ENCODE measurements around the gene SLC25A23.
"Not testable (repeated sequence)": the region's sequence is repeated elsewhere in the genome, so short reads cannot be mapped to it uniquely, and the experiment has no call there.

The SLC25A23 gene

DNA sequence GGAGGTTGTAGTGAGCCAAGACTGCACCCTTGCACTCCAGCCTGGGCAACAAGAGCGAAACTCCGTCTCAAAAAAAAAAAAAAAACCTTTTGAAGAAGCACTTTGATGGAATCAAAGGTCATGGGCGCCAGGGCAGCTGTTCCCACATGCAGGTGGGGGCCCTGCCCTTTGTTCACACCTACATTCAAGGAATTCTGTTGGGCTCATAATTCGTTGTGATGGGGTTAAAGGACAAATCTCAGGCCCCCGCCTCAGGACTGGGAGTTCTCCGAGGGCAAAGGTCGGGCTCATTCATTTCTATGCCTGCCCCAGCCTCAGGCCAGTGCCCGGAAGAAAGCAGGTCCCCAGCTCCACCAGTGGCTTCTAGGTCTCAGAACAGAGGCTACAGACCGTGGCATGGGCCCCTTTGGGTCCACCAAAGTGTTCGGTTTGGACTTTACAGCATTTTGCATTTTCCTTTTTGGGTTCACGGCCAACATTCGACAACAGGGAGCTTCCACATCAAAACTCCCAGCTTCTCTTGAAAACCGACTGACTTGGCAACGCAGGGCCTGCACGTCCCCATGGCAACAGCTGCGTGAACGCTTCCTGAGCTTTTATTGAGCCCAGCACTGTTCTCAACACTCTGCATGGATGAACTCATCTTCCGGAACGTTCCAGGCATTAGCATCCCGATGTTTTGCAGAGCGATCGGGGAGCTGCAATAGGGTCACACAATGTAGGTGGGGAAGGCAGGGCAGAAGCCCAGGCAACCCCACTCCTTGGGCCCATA lies 56.6 kb downstream of the SLC25A23 start:
- Histone ChIP-seq H3K4me3 (ENCODE audit: low read length) (no peak overlapping the region), H3K9ac (ENCODE audit: low read length) (no peak overlapping the region), H3K27me3 (replicated peaks; ENCODE audit: control insufficient read depth, insufficient read depth, low read length) (no peaks in the 10 kb centered on the region), H3K36me3 (ENCODE audit: control insufficient read depth, insufficient read depth, low read length, severe bottlenecking) (no peaks in the 10 kb centered on the region), H3K9me3 (ENCODE audit: control insufficient read depth, low read length) (no peaks in the 10 kb centered on the region), H3K4me1 (ENCODE audit: control insufficient read depth, insufficient read depth, low read length) (no peaks in the 10 kb centered on the region)
- peak; percentile 47 for DNase-seq (ENCODE audit: low read depth)

DNA sequence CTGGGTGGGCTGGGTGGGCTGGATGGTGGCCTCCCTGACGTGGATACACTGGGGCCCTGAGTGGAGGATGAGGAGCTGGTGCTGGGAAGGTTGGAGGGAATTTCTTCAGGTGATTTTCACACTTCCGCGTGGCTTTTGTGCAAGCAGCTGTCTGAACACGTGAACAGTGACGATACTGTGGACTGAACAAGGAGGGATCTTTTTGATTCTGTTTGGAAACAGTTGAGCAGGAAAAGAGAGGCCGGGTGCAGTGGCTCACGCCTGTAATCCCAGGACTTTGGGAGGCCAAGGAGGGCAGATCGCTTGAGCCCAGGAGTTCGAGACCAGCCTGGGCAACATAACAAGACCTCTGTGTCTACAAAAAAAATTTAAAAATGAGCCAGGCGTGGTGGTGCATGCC lies 57.5 kb downstream of the SLC25A23 start:
- Histone ChIP-seq H3K9me3 (ENCODE audit: control insufficient read depth, low read length) (no peaks in the 10 kb centered on the region), H3K27me3 (replicated peaks; ENCODE audit: control insufficient read depth, insufficient read depth, low read length) (no peaks in the 10 kb centered on the region), H3K9ac (ENCODE audit: low read length) (no peak overlapping the region), H3K4me1 (ENCODE audit: control insufficient read depth, insufficient read depth, low read length) (no peaks in the 10 kb centered on the region), H3K36me3 (ENCODE audit: control insufficient read depth, insufficient read depth, low read length, severe bottlenecking) (no peaks in the 10 kb centered on the region), H3K4me3 (ENCODE audit: low read length) (no peak overlapping the region)
- DNase-seq (ENCODE audit: low read depth) = no peak

DNA sequence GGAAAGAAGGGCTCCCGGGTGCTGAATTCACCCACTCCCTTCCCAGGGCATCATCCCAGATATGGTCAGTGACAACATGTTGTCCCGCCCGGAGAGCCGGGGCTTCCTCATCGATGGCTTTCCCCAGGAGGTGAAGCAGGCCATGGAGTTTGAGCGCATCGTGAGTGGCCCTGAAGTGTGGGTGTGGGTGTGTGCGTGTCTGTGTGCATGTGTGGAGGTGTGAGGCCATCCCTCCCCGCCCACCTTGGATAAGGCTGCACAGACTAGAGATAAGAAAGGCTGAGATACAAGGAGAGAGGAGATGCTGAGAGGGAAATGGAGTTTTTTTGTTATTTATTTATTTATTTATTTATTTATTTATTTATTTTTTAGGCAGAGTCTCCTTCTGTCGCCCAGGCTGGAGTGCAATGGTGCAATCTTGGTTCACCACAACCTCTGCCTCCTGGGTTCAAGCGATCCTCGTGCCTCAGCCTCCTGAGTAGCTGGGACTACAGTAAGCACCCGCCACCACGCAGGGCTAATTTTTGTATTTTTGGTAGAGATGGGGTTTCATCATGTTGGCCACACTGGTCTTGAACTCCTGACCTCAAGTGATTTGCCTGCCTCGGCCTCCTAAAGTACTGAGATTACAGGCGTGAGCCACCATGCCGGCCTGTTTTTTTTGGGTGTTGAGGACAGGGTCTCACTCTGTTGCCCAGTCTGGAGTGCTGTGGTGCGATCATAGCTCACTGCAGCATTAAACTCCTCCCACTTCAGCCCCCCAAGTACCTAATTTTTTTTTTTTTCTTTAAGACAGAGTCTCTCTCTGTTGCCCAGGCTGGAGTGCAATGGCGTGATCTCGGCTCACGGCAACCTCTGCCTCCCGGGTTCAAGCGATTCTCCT lies 59.3 kb downstream of the SLC25A23 start:
- not testable (repeated sequence) for H3K9ac ChIP-seq (ENCODE audit: low read length); H3K27me3 ChIP-seq (replicated peaks; ENCODE audit: control insufficient read depth, insufficient read depth, low read length); H3K4me3 ChIP-seq (ENCODE audit: low read length); DNase-seq (ENCODE audit: low read depth); H3K36me3 ChIP-seq (ENCODE audit: control insufficient read depth, insufficient read depth, low read length, severe bottlenecking); H3K4me1 ChIP-seq (ENCODE audit: control insufficient read depth, insufficient read depth, low read length); H3K9me3 ChIP-seq (ENCODE audit: control insufficient read depth, low read length)

DNA sequence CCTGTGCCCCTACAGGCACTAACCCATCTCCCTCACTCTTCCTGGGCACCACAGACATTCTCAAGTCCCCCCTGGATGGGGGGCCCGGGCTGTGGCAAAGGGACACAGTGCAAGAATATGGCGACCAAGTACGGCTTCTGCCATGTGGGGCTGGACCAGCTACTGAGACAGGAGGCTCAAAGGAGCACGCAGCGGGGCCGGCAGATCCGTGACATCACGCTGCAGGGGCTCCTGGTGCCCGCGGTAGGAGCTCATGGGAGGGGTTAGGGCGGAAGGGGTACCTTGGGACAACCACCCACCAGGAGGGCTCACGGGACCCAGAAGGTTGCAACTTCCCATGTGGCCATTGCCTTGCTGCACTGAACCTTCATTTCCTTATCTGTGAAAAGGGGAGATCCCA lies 63.3 kb downstream of the SLC25A23 start:
- H3K9me3 ChIP-seq (ENCODE audit: control insufficient read depth, low read length) = no peaks in the 10 kb centered on the region
- H3K4me3 ChIP-seq (ENCODE audit: low read length) = no peak overlapping the region
- no peaks in the 10 kb centered on the region for H3K27me3 ChIP-seq (replicated peaks; ENCODE audit: control insufficient read depth, insufficient read depth, low read length)
- H3K4me1 ChIP-seq (ENCODE audit: control insufficient read depth, insufficient read depth, low read length) = peaks cover 7% of the 10 kb centered on the region
- no peaks in the 10 kb centered on the region for H3K36me3 ChIP-seq (ENCODE audit: control insufficient read depth, insufficient read depth, low read length, severe bottlenecking)
- no peak for DNase-seq (ENCODE audit: low read depth)
- H3K9ac ChIP-seq (ENCODE audit: low read length) = no peak overlapping the region

GRCh38 chr19:6394831-6395230 lies 64.8 kb downstream of the SLC25A23 start:
- DNase-seq (ENCODE audit: low read depth) = no peak
- no peak overlapping the region for H3K9ac ChIP-seq (ENCODE audit: low read length)
- peaks cover 2% of the 10 kb centered on the region for H3K36me3 ChIP-seq (ENCODE audit: control insufficient read depth, insufficient read depth, low read length, severe bottlenecking)
- peaks cover 7% of the 10 kb centered on the region for H3K4me1 ChIP-seq (ENCODE audit: control insufficient read depth, insufficient read depth, low read length)
- H3K4me3 ChIP-seq (ENCODE audit: low read length) = no peak overlapping the region
- no peaks in the 10 kb centered on the region for H3K9me3 ChIP-seq (ENCODE audit: control insufficient read depth, low read length)
- no peaks in the 10 kb centered on the region for H3K27me3 ChIP-seq (replicated peaks; ENCODE audit: control insufficient read depth, insufficient read depth, low read length)

GRCh38 chr19:6393983-6394412 lies 65.6 kb downstream of the SLC25A23 start:
- H3K27me3 ChIP-seq (replicated peaks; ENCODE audit: control insufficient read depth, insufficient read depth, low read length) = no peaks in the 10 kb centered on the region
- peaks cover 10% of the 10 kb centered on the region for H3K36me3 ChIP-seq (ENCODE audit: control insufficient read depth, insufficient read depth, low read length, severe bottlenecking)
- H3K9ac ChIP-seq (ENCODE audit: low read length) = peak overlapping the region; percentile 99
- H3K9me3 ChIP-seq (ENCODE audit: control insufficient read depth, low read length) = no peaks in the 10 kb centered on the region
- H3K4me1 ChIP-seq (ENCODE audit: control insufficient read depth, insufficient read depth, low read length) = peaks cover 7% of the 10 kb centered on the region
- DNase-seq (ENCODE audit: low read depth) = no peak
- H3K4me3 ChIP-seq (ENCODE audit: low read length) = peak overlapping the region; percentile 90

- Histone ChIP-seq H3K9ac (ENCODE audit: low read length) (peak within 1 kb of the TSS; percentile 99), H3K4me1 (ENCODE audit: control insufficient read depth, insufficient read depth, low read length) (peaks cover 7% of the 10 kb centered on the region), H3K27me3 (replicated peaks; ENCODE audit: control insufficient read depth, insufficient read depth, low read length) (no peaks in the 10 kb centered on the region), H3K9me3 (ENCODE audit: control insufficient read depth, low read length) (no peaks in the 10 kb centered on the region), H3K36me3 (ENCODE audit: control insufficient read depth, insufficient read depth, low read length, severe bottlenecking) (peaks cover 16% of the 10 kb centered on the region), H3K4me3 (ENCODE audit: low read length) (peak within 1 kb of the TSS; percentile 90)
- DNase-seq (ENCODE audit: low read depth) = peak; percentile 99
Measured at GRCh38 chr19:6393074-6393982, 66.3 kb downstream of the SLC25A23 start, which contains the start of gene GTF2F1. Gene GTF2F1 (minus strand): TSS chr19:6393164. CDS start chr19:6392995, 169 bp downstream.

DNA sequence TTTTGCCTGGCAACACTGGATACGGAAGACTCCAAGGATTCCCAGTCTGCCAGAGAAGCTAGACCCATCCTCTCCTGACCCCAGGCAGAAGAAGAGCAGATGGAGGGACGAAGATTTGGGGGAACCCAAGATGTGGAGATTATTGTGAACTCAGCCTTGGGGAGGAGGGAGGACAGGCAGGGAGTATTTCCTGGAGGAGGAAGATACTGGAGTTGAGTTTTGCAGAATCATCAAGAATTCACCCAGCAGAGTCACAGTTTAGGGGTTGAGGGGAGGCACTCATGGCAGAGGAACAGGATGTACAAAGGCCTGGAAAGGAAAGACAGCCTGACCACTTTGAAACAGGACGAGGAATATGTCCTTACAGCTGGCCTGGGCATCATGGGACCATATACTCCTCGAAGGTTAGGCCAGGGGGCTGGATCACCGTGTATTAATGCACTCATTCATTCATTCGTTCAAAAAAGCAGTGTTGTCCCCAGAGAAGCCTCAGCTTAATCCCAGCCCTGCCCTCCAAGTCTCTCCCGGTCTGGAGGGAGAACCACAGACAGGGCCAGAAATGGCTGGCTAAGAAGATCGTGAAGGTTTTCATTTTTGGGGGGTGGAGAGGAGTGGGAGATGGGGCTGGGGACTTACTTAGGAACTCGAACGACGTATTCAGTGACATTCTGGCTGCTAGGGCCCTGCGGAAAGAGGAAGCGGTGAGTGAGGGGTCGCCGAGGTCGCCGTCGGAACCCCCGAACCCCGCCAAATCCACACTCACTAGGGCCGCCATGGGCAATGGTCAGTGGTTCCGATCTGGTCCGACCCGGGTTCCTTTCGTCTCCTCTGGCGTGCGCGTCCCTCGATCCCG lies 67.1 kb downstream of the SLC25A23 start:
- no peaks in the 10 kb centered on the region for H3K9me3 ChIP-seq (ENCODE audit: control insufficient read depth, low read length)
- H3K27me3 ChIP-seq (replicated peaks; ENCODE audit: control insufficient read depth, insufficient read depth, low read length) = no peaks in the 10 kb centered on the region
- peaks cover 24% of the 10 kb centered on the region for H3K36me3 ChIP-seq (ENCODE audit: control insufficient read depth, insufficient read depth, low read length, severe bottlenecking)
- H3K4me3 ChIP-seq (ENCODE audit: low read length) = peak overlapping the region; percentile 90
- DNase-seq (ENCODE audit: low read depth) = peak; percentile 23
- peaks cover 7% of the 10 kb centered on the region for H3K4me1 ChIP-seq (ENCODE audit: control insufficient read depth, insufficient read depth, low read length)
- H3K9ac ChIP-seq (ENCODE audit: low read length) = peak overlapping the region; percentile 99
